ENCODE measurements around the gene LCORL. TPM values are rescaled to one million over a fixed set of nuclear protein-coding genes. Genes with fewer than 3 reads are reported as not detected.

The LCORL gene
- total RNA-seq, 3 donors from 2014 or later, result 23.9 to 34.1 (median 29.6) TPM

GRCh38 chr4:17981063-17981462 is 40.5 kb downstream of the LCORL start:
- DNase-seq (ENCODE audit: low spot score in 2 of 2), result no peak
- no peak for TF ChIP-seq POLR2AphosphoS5 (IDR thresholded peaks at IDR 0.05)
- TF ChIP-seq CTCF (IDR thresholded peaks at IDR 0.05), result no peak
- TF ChIP-seq POLR2A (IDR thresholded peaks at IDR 0.05), result no peak
- intact Hi-C loops (cut with DNase I; ENCODE audit: low total_unique reads), result no loop called here
- Histone ChIP-seq H3K4me3 (no peak overlapping the region), H3K4me1 (no peaks in the 10 kb centered on the region), H3K9me3 (peaks cover 5 to 17% of the 10 kb centered on the region in 2 donors), H3K36me3 (no peaks in the 10 kb centered on the region), H3K27ac (no peak overlapping the region), H3K27me3 (no peaks in the 10 kb centered on the region)

- intact Hi-C loops (cut with DNase I; ENCODE audit: low total_unique reads), result no loop called here
- no peak for TF ChIP-seq POLR2A (IDR thresholded peaks at IDR 0.05)
- TF ChIP-seq POLR2AphosphoS5 (IDR thresholded peaks at IDR 0.05), result no peak
- no peak for TF ChIP-seq CTCF (IDR thresholded peaks at IDR 0.05)
- Histone ChIP-seq H3K4me3 (no peak overlapping the region), H3K27ac (no peak overlapping the region), H3K36me3 (no peaks in the 10 kb centered on the region), H3K4me1 (no peaks in the 10 kb centered on the region), H3K27me3 (no peaks in the 10 kb centered on the region), H3K9me3 (no peaks in the 10 kb centered on the region)
- no peak for DNase-seq (ENCODE audit: low spot score in 2 of 2)
Measured at GRCh38 chr4:17968721-17969120, 52.8 kb downstream of the LCORL start.

- intact Hi-C loops (cut with DNase I; ENCODE audit: low total_unique reads), result no loop called here
Measured at GRCh38 chr4:17967078-17967477, 54.5 kb downstream of the LCORL start.

GRCh38 chr4:17966312-17966711 is 55.2 kb downstream of the LCORL start:
- Histone ChIP-seq H3K4me3 (no peak overlapping the region), H3K36me3 (no peaks in the 10 kb centered on the region), H3K9me3 (no peaks in the 10 kb centered on the region), H3K27ac (no peak overlapping the region), H3K27me3 (no peaks in the 10 kb centered on the region), H3K4me1 (no peaks in the 10 kb centered on the region)
- no peak for DNase-seq (ENCODE audit: low spot score in 2 of 2)
- intact Hi-C loops (cut with DNase I; ENCODE audit: low total_unique reads), result no loop called here
- no peak for TF ChIP-seq POLR2A (IDR thresholded peaks at IDR 0.05)
- TF ChIP-seq CTCF (IDR thresholded peaks at IDR 0.05), result no peak
- no peak for TF ChIP-seq POLR2AphosphoS5 (IDR thresholded peaks at IDR 0.05)

More at GRCh38 chr4:17967078-17967477, 54.5 kb downstream of the LCORL start:
- no peak for DNase-seq (ENCODE audit: low spot score in 2 of 2)
- Histone ChIP-seq H3K4me1 (no peaks in the 10 kb centered on the region), H3K36me3 (no peaks in the 10 kb centered on the region), H3K4me3 (no peak overlapping the region), H3K9me3 (no peaks in the 10 kb centered on the region), H3K27ac (no peak overlapping the region), H3K27me3 (no peaks in the 10 kb centered on the region)
- no peak for TF ChIP-seq CTCF (IDR thresholded peaks at IDR 0.05)
- TF ChIP-seq POLR2A (IDR thresholded peaks at IDR 0.05), result no peak

- H3K27me3 ChIP-seq, result no peaks in the 10 kb centered on the region
- intact Hi-C loops (cut with DNase I; ENCODE audit: low total_unique reads), result no loop called here
- H3K36me3 ChIP-seq, result no peaks in the 10 kb centered on the region
- H3K27ac ChIP-seq, result no peak overlapping the region
- no peaks in the 10 kb centered on the region for H3K9me3 ChIP-seq
- no peak for DNase-seq (ENCODE audit: low spot score in 2 of 2)
- H3K4me3 ChIP-seq, result no peak overlapping the region
- TF ChIP-seq POLR2A (IDR thresholded peaks at IDR 0.05), result no peak
- no peak for TF ChIP-seq CTCF (IDR thresholded peaks at IDR 0.05)
- no peak for TF ChIP-seq POLR2AphosphoS5 (IDR thresholded peaks at IDR 0.05)
- no peaks in the 10 kb centered on the region for H3K4me1 ChIP-seq
Measured at GRCh38 chr4:17964576-17964975, 57.0 kb downstream of the LCORL start.

Measured in breast epithelium (tissue), 4 donors.